Endodermal cell (in vitro differentiated cells): ENCODE data around the gene ZSCAN30. TPM values are rescaled to one million over a fixed set of nuclear protein-coding genes. Genes with fewer than 3 reads are reported as not detected.

ENCODE experiments used
- DNase-seq: peaks from one replicate; pipeline ENCODE4 v3.0.0-alpha.2; 2017
- H3K27ac ChIP-seq: 2 replicates; pipeline ENCODE4 v1.5.1; 2013; ENCODE audit warnings: mild to moderate bottlenecking, low read depth, low read length, moderate library complexity
- H3K27me3 ChIP-seq: 2 replicates; pipeline ENCODE4 v1.6.1; 2013; ENCODE audit warnings: mild to moderate bottlenecking, low read length, moderate library complexity; ENCODE audit not compliant: insufficient read depth, control insufficient read depth, poor library complexity, severe bottlenecking
- H3K36me3 ChIP-seq: 2 replicates; pipeline ENCODE4 v1.7.0; 2013; ENCODE audit warnings: mild to moderate bottlenecking, low read length, moderate library complexity; ENCODE audit not compliant: control insufficient read depth, insufficient read depth
- H3K4me1 ChIP-seq: one replicate; pipeline ENCODE4 v1.7.0; 2013; ENCODE audit warnings: low read length; ENCODE audit not compliant: control insufficient read depth, insufficient read depth
- H3K4me3 ChIP-seq: 2 replicates; pipeline ENCODE4 v1.5.1; 2013; ENCODE audit warnings: mild to moderate bottlenecking, low read length, moderate library complexity
- H3K9ac ChIP-seq: 2 replicates; pipeline ENCODE4 v1.6.1; 2013; ENCODE audit warnings: mild to moderate bottlenecking, low read length, moderate library complexity; ENCODE audit not compliant: poor library complexity, severe bottlenecking; ENCODE audit errors: extremely low read depth
- H3K9me3 ChIP-seq: 2 replicates; pipeline ENCODE4 v1.6.1; 2013; ENCODE audit warnings: mild to moderate bottlenecking, low read length, moderate library complexity; ENCODE audit not compliant: control insufficient read depth
- H3K27ac Mint-ChIP-seq: 2 replicates; pipeline ENCODE4 v1.8.0; 2020; ENCODE audit warnings: mixed read lengths
- H3K27me3 Mint-ChIP-seq: 2 replicates; pipeline ENCODE4 v1.8.0; 2021; ENCODE audit warnings: mild to moderate bottlenecking, mixed read lengths; ENCODE audit not compliant: insufficient read depth
- H3K36me3 Mint-ChIP-seq: 2 replicates; pipeline ENCODE4 v1.8.0; 2020; ENCODE audit warnings: low read depth, mixed read lengths
- H3K4me1 Mint-ChIP-seq: 2 replicates; pipeline ENCODE4 v1.8.0; 2020; ENCODE audit warnings: mixed read lengths
- H3K4me3 Mint-ChIP-seq: 2 replicates; pipeline ENCODE4 v1.8.0; 2020; ENCODE audit warnings: mild to moderate bottlenecking, moderate library complexity, mixed read lengths
- H3K9me3 Mint-ChIP-seq: 2 replicates; pipeline ENCODE4 v1.8.0; 2020; ENCODE audit warnings: mild to moderate bottlenecking, mixed read lengths
- CTCF ChIP-seq: fragments of 200-600 bp; sonication (generic); conservative IDR thresholded peaks from 2 replicates; pipeline ENCODE4 v1.5.0; 2021; ENCODE audit warnings: antibody characterized with exemption, mild to moderate bottlenecking
- WGBS, 2 experiments: methylation state at CpG; one replicate each; pipeline versions ENCODE4 v1.1.5 to v1.1.7; 2013; ENCODE audit warnings: missing lambda C conversion rate in 2 of 2, mixed read lengths in 1 of 2; ENCODE audit not compliant: insufficient coverage in 1 of 2, insufficient read length in 1 of 2; 5-methylcytosine and 5-hydroxymethylcytosine counted together
- total RNA-seq, 2 donors: library from RNA; stranded (reverse); fragmentation: NEBNext Ultra II Directional in 1 of 2; extraction: Animal tissue kit (Norgen Biotek cat#: 25700) in 1 of 2; gene quantifications; 2 replicates in 1 of 2; 3 replicates in 1 of 2; pipeline ENCODE4 v1.2.1, GENCODE V29; 2021

ZSCAN30 gene
- total RNA-seq, 2 donors from 2014 or later, result 20.1 to 29.6 TPM

DNA sequence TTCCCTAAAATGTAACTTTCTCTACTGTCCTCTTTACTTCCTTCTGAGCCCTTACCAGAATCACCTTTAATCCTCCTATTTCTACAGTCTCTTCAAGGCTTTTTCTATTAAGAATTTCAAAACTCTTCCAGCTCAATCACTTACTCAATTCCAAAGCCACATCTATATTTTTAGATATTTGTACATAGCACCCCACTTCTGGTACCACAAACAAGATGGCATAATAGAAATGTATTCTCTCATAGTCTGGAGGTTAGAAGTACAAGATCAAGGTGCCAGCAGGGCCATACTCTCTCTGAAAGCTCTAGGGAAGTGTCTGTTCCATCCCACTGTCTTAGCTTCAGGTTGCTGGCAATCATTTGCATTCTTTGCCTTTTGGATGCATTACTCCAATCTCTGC lies 11.1 kb downstream of the ZSCAN30 start:
- Histone ChIP-seq H3K27ac (no peak overlapping the region), H3K4me3 (no peak overlapping the region), H3K9ac (no peak overlapping the region), H3K4me1 (no peaks in the 10 kb centered on the region), H3K27me3 (no peaks in the 10 kb centered on the region), H3K36me3 (peaks cover 10% of the 10 kb centered on the region), H3K9me3 (peaks cover 74% of the 10 kb centered on the region)
- no peak overlapping the region for H3K4me3 Mint-ChIP-seq
- H3K27me3 Mint-ChIP-seq, result no peaks in the 10 kb centered on the region
- H3K36me3 Mint-ChIP-seq, result peaks cover 47% of the 10 kb centered on the region
- no peak overlapping the region for H3K27ac Mint-ChIP-seq
- TF ChIP-seq CTCF, result no peak
- H3K4me1 Mint-ChIP-seq, result no peaks in the 10 kb centered on the region
- DNase-seq, result no peak
- peaks cover 77% of the 10 kb centered on the region for H3K9me3 Mint-ChIP-seq

DNA sequence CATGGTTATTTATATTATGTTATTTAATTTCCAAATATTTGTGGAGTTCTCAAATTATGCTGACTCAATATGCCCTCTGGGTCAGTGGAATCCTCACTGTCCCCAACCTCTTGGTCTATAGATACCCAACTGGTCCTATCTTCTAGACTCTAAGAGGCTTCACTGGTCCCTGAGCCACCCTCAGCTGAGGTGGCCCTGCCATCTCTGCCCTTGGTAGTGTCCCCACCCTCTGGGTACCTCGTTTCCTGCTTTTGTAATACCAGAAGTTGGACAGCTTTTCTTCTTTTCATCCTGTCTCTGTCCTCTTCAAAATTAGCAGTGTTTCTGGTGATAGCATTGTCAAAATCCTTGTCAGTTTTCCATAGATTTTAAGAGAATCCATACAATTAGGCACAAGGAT lies 11.9 kb downstream of the ZSCAN30 start:
- no peak overlapping the region for H3K4me3 Mint-ChIP-seq
- Histone ChIP-seq H3K4me3 (no peak overlapping the region), H3K9ac (no peak overlapping the region), H3K4me1 (no peaks in the 10 kb centered on the region), H3K27me3 (no peaks in the 10 kb centered on the region), H3K36me3 (peaks cover 2% of the 10 kb centered on the region), H3K27ac (no peak overlapping the region), H3K9me3 (peaks cover 65% of the 10 kb centered on the region)
- H3K4me1 Mint-ChIP-seq, result no peaks in the 10 kb centered on the region
- no peak for TF ChIP-seq CTCF
- DNase-seq, result no peak
- peaks cover 77% of the 10 kb centered on the region for H3K9me3 Mint-ChIP-seq
- H3K36me3 Mint-ChIP-seq, result peaks cover 44% of the 10 kb centered on the region
- no peak overlapping the region for H3K27ac Mint-ChIP-seq
- WGBS, 2 experiments, result 94 to 100% methylated on average over 1 of the region's 1 CpG
- H3K27me3 Mint-ChIP-seq, result no peaks in the 10 kb centered on the region

- Histone ChIP-seq H3K4me3 (no peak overlapping the region), H3K36me3 (no peaks in the 10 kb centered on the region), H3K27me3 (no peaks in the 10 kb centered on the region), H3K9ac (no peak overlapping the region), H3K4me1 (no peaks in the 10 kb centered on the region), H3K9me3 (peaks cover 64% of the 10 kb centered on the region), H3K27ac (no peak overlapping the region)
- no peak for DNase-seq
- peaks cover 44% of the 10 kb centered on the region for H3K36me3 Mint-ChIP-seq
- H3K4me3 Mint-ChIP-seq, result no peak overlapping the region
- H3K27ac Mint-ChIP-seq, result no peak overlapping the region
- H3K4me1 Mint-ChIP-seq, result no peaks in the 10 kb centered on the region
- peaks cover 77% of the 10 kb centered on the region for H3K9me3 Mint-ChIP-seq
- H3K27me3 Mint-ChIP-seq, result no peaks in the 10 kb centered on the region
- TF ChIP-seq CTCF, result no peak
These were observed 12.4 kb downstream of the ZSCAN30 start for GRCh38 chr18:35277633-35278032.
